ENCODE results near the gene CRTC3. TPM values are rescaled to one million over a fixed set of nuclear protein-coding genes. Genes with fewer than 3 reads are reported as not detected.
"Not testable (repeated sequence)": the region's sequence is repeated elsewhere in the genome, so short reads cannot be mapped to it uniquely, and the experiment has no call there.

The CRTC3 gene
- total RNA-seq, 2 donors from 2014 or later: 10.5 to 13.0 TPM

DNA sequence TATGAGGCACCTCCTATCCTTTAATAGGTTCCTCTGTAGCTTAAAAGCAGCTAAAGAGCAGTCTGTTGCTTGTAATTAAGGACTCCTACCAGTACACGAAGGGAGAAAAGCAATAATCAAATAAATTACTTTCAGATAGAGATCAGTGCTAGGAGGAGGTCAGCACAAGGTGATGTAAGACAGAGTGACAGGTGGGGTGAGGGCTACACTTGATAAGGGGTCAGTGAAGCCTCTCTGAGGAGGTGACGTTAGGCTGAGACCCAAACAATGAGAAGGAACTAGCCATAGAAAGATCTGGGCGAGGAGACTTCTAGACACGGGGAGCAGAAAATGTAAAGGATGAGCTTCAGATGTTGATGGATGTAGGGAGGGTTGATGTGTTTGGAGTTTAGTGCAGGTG, 129.8 kb downstream of the CRTC3 start:
- no peak for ATAC-seq
- no peaks in the 10 kb centered on the region for H3K4me1 ChIP-seq
- H3K4me3 ChIP-seq: no peak overlapping the region
- no peak overlapping the region for H3K27ac ChIP-seq
- H3K36me3 ChIP-seq (replicated peaks in 1 of 2; ENCODE audit: insufficient read depth in 1 of 2, low read depth in 2 of 2): no peaks in the 10 kb centered on the region
- 60 to 68% methylated on average over 4 of the region's 4 CpGs for WGBS, 2 donors
- DNase-seq: no peak
- TF ChIP-seq CTCF (IDR thresholded peaks at IDR 0.05) (no peak), POLR2A (IDR thresholded peaks at IDR 0.05) (no peak)
- no peaks in the 10 kb centered on the region for H3K27me3 ChIP-seq
- intact Hi-C loops (cut with DNase I): no loop called here
- H3K9me3 ChIP-seq: no peaks in the 10 kb centered on the region

- Histone ChIP-seq H3K36me3 (replicated peaks in 1 of 2; ENCODE audit: insufficient read depth in 1 of 2, low read depth in 2 of 2) (no peaks in the 10 kb centered on the region), H3K4me1 (no peaks in the 10 kb centered on the region), H3K4me3 (no peak overlapping the region), H3K27me3 (no peaks in the 10 kb centered on the region), H3K27ac (peak overlapping the region in 1 of 4 donors; percentile 63), H3K9me3 (no peaks in the 10 kb centered on the region)
- TF ChIP-seq CTCF (IDR thresholded peaks at IDR 0.05) (no peak), POLR2A (IDR thresholded peaks at IDR 0.05) (peak in 1 of 3 donors; percentile 55)
- DNase-seq (peak in 3 of 4 donors; percentile 38 to 78 (median 41)), ATAC-seq (peak; percentile 18)
- intact Hi-C loops (cut with DNase I): no loop called here
- WGBS, 2 donors: 67 to 77% methylated on average over 11 to 12 of the region's 12 CpGs
These were observed 130.7 kb downstream of the CRTC3 start for GRCh38 chr15:90660195-90660998.

DNA sequence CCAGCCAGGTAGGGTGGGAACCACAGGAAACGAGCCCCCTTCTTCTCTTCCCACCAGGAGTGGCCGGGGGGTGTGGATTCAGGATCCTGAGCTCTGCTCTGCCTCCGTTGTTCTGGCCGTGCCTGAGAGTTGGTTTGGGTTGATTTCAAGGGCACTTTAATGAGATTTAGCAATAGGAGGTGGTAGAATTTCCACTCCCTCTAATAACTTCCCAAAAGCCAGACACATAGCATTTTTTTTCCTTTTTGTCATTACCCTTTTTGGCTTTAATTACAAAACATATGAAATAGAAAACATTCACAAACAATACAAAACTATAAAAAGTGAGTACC, 131.2 kb downstream of the CRTC3 start:
- intact Hi-C loops (cut with DNase I); H3K36me3 ChIP-seq (replicated peaks in 1 of 2; ENCODE audit: insufficient read depth in 1 of 2, low read depth in 2 of 2); ATAC-seq; H3K9me3 ChIP-seq; H3K27me3 ChIP-seq; H3K4me1 ChIP-seq; DNase-seq; H3K4me3 ChIP-seq: not testable (repeated sequence)
- WGBS, 2 donors: 13 to 51% methylated on average over 3 to 4 of the region's 4 CpGs
- H3K27ac ChIP-seq: peak overlapping the region in 1 of 4 donors; percentile 63

- DNase-seq; H3K4me1 ChIP-seq; H3K36me3 ChIP-seq (replicated peaks in 1 of 2; ENCODE audit: insufficient read depth in 1 of 2, low read depth in 2 of 2); ATAC-seq; H3K27ac ChIP-seq; H3K27me3 ChIP-seq; H3K9me3 ChIP-seq; H3K4me3 ChIP-seq; intact Hi-C loops (cut with DNase I): not testable (repeated sequence)
- 95 to 96% methylated on average over 10 of the region's 10 CpGs for WGBS, 2 donors
These were observed 134.3 kb downstream of the CRTC3 start for GRCh38 chr15:90664081-90664461.

GRCh38 chr15:90664650-90665287, 135.0 kb downstream of the CRTC3 start:
- ATAC-seq: peak; percentile 58
- no peaks in the 10 kb centered on the region for H3K9me3 ChIP-seq
- H3K36me3 ChIP-seq (replicated peaks in 1 of 2; ENCODE audit: insufficient read depth in 1 of 2, low read depth in 2 of 2): no peaks in the 10 kb centered on the region
- H3K27ac ChIP-seq: peak overlapping the region; percentile 64 to 89 (median 78)
- H3K4me3 ChIP-seq: peak overlapping the region; percentile 39 to 66
- intact Hi-C loops (cut with DNase I): no loop called here
- WGBS, 2 donors: 33 to 62% methylated on average over 18 to 28 of the region's 28 CpGs
- TF ChIP-seq POLR2A (IDR thresholded peaks at IDR 0.05) (no peak), CTCF (IDR thresholded peaks at IDR 0.05) (no peak)
- peak; percentile 31 to 44 (median 40) for DNase-seq
- H3K4me1 ChIP-seq: peaks cover 7% of the 10 kb centered on the region
- no peaks in the 10 kb centered on the region for H3K27me3 ChIP-seq
